ENCODE results near the gene PLCE1. TPM values are rescaled to one million over a fixed set of nuclear protein-coding genes. Genes with fewer than 3 reads are reported as not detected.

Gene PLCE1
- total and polyA plus RNA-seq, 2 experiments from 2014 or later, result 0.10 to 0.58 TPM

DNA sequence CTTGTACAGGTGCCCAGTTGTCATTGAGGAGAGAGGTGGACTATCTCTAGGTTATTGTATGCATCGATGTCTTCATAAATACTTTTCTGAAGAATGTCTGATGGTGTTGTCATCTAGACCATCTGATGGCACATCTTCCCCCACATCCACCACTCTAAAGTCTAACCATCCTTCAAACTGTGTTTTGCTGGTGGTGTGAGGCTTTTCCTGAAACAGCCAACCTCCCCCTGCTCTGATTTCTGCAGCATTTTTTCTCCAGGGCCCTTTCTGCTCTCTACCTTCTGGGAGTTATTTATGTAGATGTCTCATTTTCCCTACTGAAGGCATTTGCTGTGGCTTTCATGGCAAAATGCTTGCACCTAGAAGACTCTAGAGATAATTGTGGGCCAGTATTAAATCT, 1.5 kb downstream of the PLCE1 start:
- no peak for DNase-seq (ENCODE audit: low spot score)
- Mint-ChIP-seq H3K4me1 (peaks cover 17% of the 10 kb centered on the region; the same call in 2 of the 3 replicates), H3K27ac (no peak overlapping the region), H3K27me3 (ENCODE audit: insufficient read depth, low read depth, poor library complexity) (peaks cover 51% of the 10 kb centered on the region), H3K36me3 (ENCODE audit: low read depth) (no peaks in the 10 kb centered on the region; the same call in 2 of the 3 replicates), H3K9me3 (no peaks in the 10 kb centered on the region; the same call in 2 of the 3 replicates), H3K4me3 (peak overlapping the region; percentile 68; the same call in 2 of the 3 replicates)
- Histone ChIP-seq H3K4me3 (no peak overlapping the region), H4K20me1 (replicated peaks; ENCODE audit: insufficient read depth) (peaks cover 3% of the 10 kb centered on the region; the same call in 1 of the 2 replicates), H3K27ac (ENCODE audit: low read depth) (no peak overlapping the region), H3K27me3 (ENCODE audit: insufficient read depth) (peaks cover 74% of the 10 kb centered on the region), H3K79me2 (replicated peaks; ENCODE audit: insufficient read depth) (no peaks in the 10 kb centered on the region), H2AFZ (no peak overlapping the region), H3F3A (replicated peaks; ENCODE audit: low read depth) (no peaks in the 10 kb centered on the region), H3K36me3 (ENCODE audit: insufficient read depth) (no peaks in the 10 kb centered on the region), H3K9me2 (ENCODE audit: insufficient read depth) (no peaks in the 10 kb centered on the region), H3K4me1 (ENCODE audit: insufficient read depth) (0 out of 2 replicates have a peak, but pooled peaks cover 3% of the 10 kb centered on the region), H3K4me2 (0 out of 2 replicates have a peak overlapping the region, but pooled peaks have one; percentile 86)
- TF ChIP-seq REST (IDR thresholded peaks at IDR 0.05; ENCODE audit: unreplicated experiment), result no peak
- TF ChIP-seq POLR2AphosphoS5 (IDR thresholded peaks at IDR 0.05; ENCODE audit: low read depth), result no peak
- no peak for TF ChIP-seq EZH2 (IDR thresholded peaks at IDR 0.05; ENCODE audit: low read depth, unreplicated experiment)
- TF ChIP-seq, protein P1, sequence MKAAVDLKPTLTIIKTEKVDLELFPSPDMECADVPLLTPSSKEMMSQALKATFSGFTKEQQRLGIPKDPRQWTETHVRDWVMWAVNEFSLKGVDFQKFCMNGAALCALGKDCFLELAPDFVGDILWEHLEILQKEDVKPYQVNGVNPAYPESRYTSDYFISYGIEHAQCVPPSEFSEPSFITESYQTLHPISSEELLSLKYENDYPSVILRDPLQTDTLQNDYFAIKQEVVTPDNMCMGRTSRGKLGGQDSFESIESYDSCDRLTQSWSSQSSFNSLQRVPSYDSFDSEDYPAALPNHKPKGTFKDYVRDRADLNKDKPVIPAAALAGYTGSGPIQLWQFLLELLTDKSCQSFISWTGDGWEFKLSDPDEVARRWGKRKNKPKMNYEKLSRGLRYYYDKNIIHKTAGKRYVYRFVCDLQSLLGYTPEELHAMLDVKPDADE (IDR thresholded peaks at IDR 0.05), result no peak
- TF ChIP-seq STAT1 (IDR thresholded peaks at IDR 0.05; ENCODE audit: unreplicated experiment), result no peak
- TF ChIP-seq ZNF462 (CRISPR knock-in tag; IDR thresholded peaks at IDR 0.05), result no peak
- TF ChIP-seq ZNF331 (CRISPR knock-in tag; IDR thresholded peaks at IDR 0.05; ENCODE audit: low read depth), result no peak
- TF ChIP-seq NANOG (IDR thresholded peaks at IDR 0.05; ENCODE audit: borderline replicate concordance), result no peak
- TF ChIP-seq JUNB (IDR thresholded peaks at IDR 0.05; ENCODE audit: unreplicated experiment), result no peak
- no peak for TF ChIP-seq EZH2phosphoT487 (IDR thresholded peaks at IDR 0.05; ENCODE audit: unreplicated experiment)
- no peak for ATAC-seq
